Kidney (tissue), 14 donors: ENCODE data around the gene RNF149. TPM values are rescaled to one million over a fixed set of nuclear protein-coding genes. Genes with fewer than 3 reads are reported as not detected.

Experiments used
- DNase-seq, 5 donors: peaks; one replicate each; pipeline ENCODE4 v3.0.0-alpha.2; 2013 to 2020
- FAIRE-seq: peaks from 2 replicates; lab custom pipeline; 2012; peaks lifted over from hg19 to GRCh38; lab: Jason Lieb, UNC
- H3K27ac ChIP-seq, 2 donors: one replicate each; pipeline ENCODE4 v1.7.0; 2013; ENCODE audit warnings: low read depth in 2 of 2, low read length in 2 of 2, inconsistent platforms in 1 of 2
- H3K27me3 ChIP-seq: one replicate; pipeline ENCODE4 v1.7.1; 2013; ENCODE audit warnings: low read length, inconsistent platforms; ENCODE audit not compliant: control insufficient read depth, insufficient read depth
- H3K36me3 ChIP-seq, 3 donors: one replicate each; pipeline versions ENCODE4 v1.7.0 to v1.7.1; 2013; ENCODE audit warnings: low read length in 3 of 3, control low read depth in 1 of 3, inconsistent platforms in 1 of 3; ENCODE audit not compliant: insufficient read depth in 3 of 3, control insufficient read depth in 2 of 3
- H3K4me1 ChIP-seq, 3 donors: one replicate each; pipeline versions ENCODE4 v1.7.0 to v1.7.1; 2013; ENCODE audit warnings: low read length in 3 of 3, inconsistent platforms in 1 of 3, low read depth in 1 of 3; ENCODE audit not compliant: control insufficient read depth in 2 of 3, insufficient read depth in 2 of 3
- H3K4me3 ChIP-seq, 3 donors: one replicate each; pipeline versions ENCODE4 v1.7.0 to v1.8.1; 2013; ENCODE audit warnings: low read length in 3 of 3, control low read depth in 1 of 3, inconsistent platforms in 1 of 3
- H3K9ac ChIP-seq, 3 donors: one replicate each; pipeline versions ENCODE4 v1.7.0 to v1.7.1; 2013; ENCODE audit warnings: low read length in 3 of 3, control low read depth in 1 of 3, inconsistent platforms in 1 of 3
- H3K9me3 ChIP-seq, 3 donors: one replicate each; pipeline versions ENCODE4 v1.7.0 to v1.7.1; 2013; ENCODE audit warnings: low read length in 3 of 3, control low read depth in 1 of 3, inconsistent platforms in 1 of 3; ENCODE audit not compliant: control insufficient read depth in 2 of 3, insufficient read depth in 1 of 3
- CTCF ChIP-seq: IDR thresholded peaks from 3 replicates; pipeline ENCODE4 v1.5.1; 2012; ENCODE audit warnings: mild to moderate bottlenecking, moderate library complexity, borderline replicate concordance; ENCODE audit not compliant: insufficient read depth; ENCODE audit errors: extremely low read depth
- intact Hi-C: fragments of 100-400 bp; cut with DNase I; formaldehyde crosslinking; loops from one replicate; pipeline ENCODE4 v1.11.1; 2022
- polyA plus RNA-seq: library from polyadenylated mRNA; stranded (reverse); fragments of 350-450 nt; fragmentation: Illumina TruSeq; extraction: RNeasy Lipid Tissue Mini Kit (QIAGEN cat#74804); gene quantifications from one replicate; pipeline ENCODE4 v1.2.3, GENCODE V29; 2014; ENCODE audit warnings: low read depth, low replicate concordance; ENCODE audit not compliant: insufficient read depth
- total RNA-seq: library from RNA; stranded (reverse); fragmentation: NEBNext Ultra II Directional; extraction: Animal tissue kit (Norgen Biotek cat#: 25700); gene quantifications from one replicate; pipeline ENCODE4 v1.2.1, GENCODE V29; 2021
- donor health status: control.
- donor health status: control.
- donor health status: control.
- donor health status: control.
- donor health status: control.
- donor health status: DM: yes; HTN: yes; CAD: no.
- donor health status: Normal renal cell carcinoma (clear cell type).

Gene RNF149
- total and polyA plus RNA-seq, 2 donors from 2014 or later, result 30.1 to 75.8 TPM

GRCh38 chr2:101297383-101297782 is 11.1 kb downstream of the RNF149 start:
- no peaks in the 10 kb centered on the region for H3K9me3 ChIP-seq
- intact Hi-C loops, result no loop called here
- no peaks in the 10 kb centered on the region for H3K36me3 ChIP-seq
- no peak for DNase-seq
- no peak overlapping the region for H3K4me3 ChIP-seq
- no peaks in the 10 kb centered on the region for H3K4me1 ChIP-seq
- H3K27ac ChIP-seq, result no peak overlapping the region
- no peak overlapping the region for H3K9ac ChIP-seq
- FAIRE-seq, result no peak
- H3K27me3 ChIP-seq, result no peaks in the 10 kb centered on the region
- no peak for TF ChIP-seq CTCF

- Histone ChIP-seq H3K4me3 (no peak overlapping the region), H3K4me1 (no peaks in the 10 kb centered on the region), H3K9ac (no peak overlapping the region), H3K27ac (no peak overlapping the region), H3K36me3 (no peaks in the 10 kb centered on the region), H3K9me3 (no peaks in the 10 kb centered on the region), H3K27me3 (no peaks in the 10 kb centered on the region)
- intact Hi-C loops, result no loop called here
- DNase-seq (no peak), FAIRE-seq (no peak)
- no peak for TF ChIP-seq CTCF
Measured at GRCh38 chr2:101296371-101296770, 12.1 kb downstream of the RNF149 start.

- TF ChIP-seq CTCF, result no peak
- Histone ChIP-seq H3K9ac (no peak overlapping the region), H3K27me3 (no peaks in the 10 kb centered on the region), H3K27ac (no peak overlapping the region), H3K9me3 (no peaks in the 10 kb centered on the region), H3K4me1 (no peaks in the 10 kb centered on the region), H3K36me3 (no peaks in the 10 kb centered on the region), H3K4me3 (no peak overlapping the region)
- DNase-seq (no peak), FAIRE-seq (no peak)
- intact Hi-C loops, result no loop called here
Measured at GRCh38 chr2:101295895-101296294, 12.6 kb downstream of the RNF149 start.

GRCh38 chr2:101294861-101295260 is 13.6 kb downstream of the RNF149 start:
- no peak for TF ChIP-seq CTCF
- FAIRE-seq, result no peak
- Histone ChIP-seq H3K4me1 (no peaks in the 10 kb centered on the region), H3K36me3 (no peaks in the 10 kb centered on the region), H3K9ac (no peak overlapping the region), H3K27ac (no peak overlapping the region), H3K9me3 (no peaks in the 10 kb centered on the region), H3K4me3 (no peak overlapping the region), H3K27me3 (no peaks in the 10 kb centered on the region)
- no peak for DNase-seq
- intact Hi-C loops, result no loop called here
